ENCODE results near the gene TMEM52B. TPM values are rescaled to one million over a fixed set of nuclear protein-coding genes. Genes with fewer than 3 reads are reported as not detected.

Gene TMEM52B
- total and polyA plus RNA-seq, 2 of the 13 experiments (the other 11 are each of a cell fraction or from before 2014, with no cell fraction given): not detected

- Histone ChIP-seq H3K27me3 (ENCODE audit: control insufficient read depth in 1 of 2, insufficient read depth in 2 of 2, low read length in 2 of 2) (0 out of 5 replicates have a peak, but pooled peaks cover 0 to 1% of the 10 kb centered on the region in 2 experiments), H3K9ac (ENCODE audit: insufficient read depth, low read depth, low read length) (no peak overlapping the region), H3K4me2 (ENCODE audit: low read depth, low read length) (no peak overlapping the region), H3K4me3 (replicated peaks in 1 of 3; ENCODE audit: insufficient read depth in 1 of 3, low read depth in 2 of 3, low read length in 3 of 3) (no peak overlapping the region), H3K79me2 (ENCODE audit: insufficient read depth, low read length) (no peaks in the 10 kb centered on the region), H4K20me1 (ENCODE audit: insufficient read depth, low read length) (no peaks in the 10 kb centered on the region), H2AFZ (ENCODE audit: low read length) (no peak overlapping the region), H3K27ac (ENCODE audit: extremely low read length, insufficient read depth, low read length) (no peak overlapping the region), H3K9me3 (ENCODE audit: low read length) (peaks cover 20% of the 10 kb centered on the region; the same call in 1 of the 2 replicates), H3K4me1 (ENCODE audit: insufficient read depth, low read length) (no peaks in the 10 kb centered on the region), H3K36me3 (replicated peaks in 1 of 2; ENCODE audit: control insufficient read depth in 1 of 2, insufficient read depth in 2 of 2, low read length in 2 of 2) (no peaks in the 10 kb centered on the region)
- WGBS (ENCODE audit: low lambda C conversion rate): 0% methylated on average over 4 of the region's 4 CpGs
- DNase-seq (ENCODE audit: low spot score) (peak; percentile 17), FAIRE-seq (peak; percentile 76), ATAC-seq (peak; percentile 67)
- no TSS peak for BruUV-seq (replicated peaks)
- ChIA-PET POLR2A (no interaction called here), CTCF (ENCODE audit: low intra/inter-chr PET ratio, low total read pairs) (interaction anchor here (0.7 to 2.3 kb wide), 6 partner anchors 96 to 514 kb away, joined by 3 to 25 read pairs (median 6); partner anchors contain the start of gene STYK1)
- in situ Hi-C loops (cut with HindIII; ENCODE audit: extremely low pct_ligation_motif_present, low pct_unique_long_range_greater_than_20kb): loop anchor here (5.0 kb wide), 2 partner anchors 326 to 436 kb away; partner anchors contain the start of gene STYK1
- intact Hi-C loops (cut with micrococcal nuclease; ENCODE audit: unreplicated experiment): loop anchor here (1.0 to 5.0 kb wide), 4 partner anchors 96 to 515 kb away; partner anchors contain the start of gene STYK1
- TF ChIP-seq TAF15 (IDR thresholded peaks at IDR 0.05; ENCODE audit: low read depth, low read length, poor library complexity, severe bottlenecking): no peak
- peak; percentile 88 for TF ChIP-seq STAG1 (CRISPR knock-in tag; IDR thresholded peaks at IDR 0.05)
- no peak for TF ChIP-seq HNRNPH1 (optimal IDR thresholded peaks at IDR 0.05; ENCODE audit: low read depth, low read length)
- TF ChIP-seq, protein P1, sequence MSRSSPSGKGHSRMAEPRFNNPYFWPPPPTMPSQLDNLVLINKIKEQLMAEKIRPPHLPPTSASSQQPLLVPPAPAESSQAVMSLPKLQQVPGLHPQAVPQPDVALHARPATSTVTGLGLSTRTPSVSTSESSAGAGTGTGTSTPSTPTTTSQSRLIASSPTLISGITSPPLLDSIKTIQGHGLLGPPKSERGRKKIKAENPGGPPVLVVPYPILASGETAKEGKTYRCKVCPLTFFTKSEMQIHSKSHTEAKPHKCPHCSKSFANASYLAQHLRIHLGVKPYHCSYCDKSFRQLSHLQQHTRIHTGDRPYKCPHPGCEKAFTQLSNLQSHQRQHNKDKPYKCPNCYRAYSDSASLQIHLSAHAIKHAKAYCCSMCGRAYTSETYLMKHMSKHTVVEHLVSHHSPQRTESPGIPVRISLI (CRISPR knock-in tag; IDR thresholded peaks at IDR 0.05; ENCODE audit: borderline replicate concordance): no peak
- peak; percentile 86 for TF ChIP-seq SMC3 (IDR thresholded peaks at IDR 0.05; ENCODE audit: low read length)
- no peak for TF ChIP-seq ZNF263 (CRISPR knock-in tag; IDR thresholded peaks at IDR 0.05)
- TF ChIP-seq NCOA1 (CRISPR knock-in tag; IDR thresholded peaks at IDR 0.05): no peak
- TF ChIP-seq KDM2A (CRISPR knock-in tag; IDR thresholded peaks at IDR 0.05; ENCODE audit: borderline replicate concordance, low read depth): no peak
- TF ChIP-seq ARID3A (IDR thresholded peaks at IDR 0.05; ENCODE audit: low read depth, low read length): 0 out of 2 replicates have a peak, but pooled peaks have one; percentile 15
- 0 out of 2 replicates have a peak, but pooled peaks have one; percentile 37 for TF ChIP-seq RAD21 (CRISPR knock-in tag; IDR thresholded peaks at IDR 0.05)
- TF ChIP-seq MXI1 (IDR thresholded peaks at IDR 0.05; ENCODE audit: borderline replicate concordance, low read depth, low read length): no peak
- TF ChIP-seq MIXL1 (CRISPR knock-in tag; IDR thresholded peaks at IDR 0.05): 0 out of 2 replicates have a peak, but pooled peaks have one; percentile 38
- TF ChIP-seq PRDM15 (CRISPR knock-in tag; IDR thresholded peaks at IDR 0.05): no peak
- TF ChIP-seq TBX3 (IDR thresholded peaks at IDR 0.05; ENCODE audit: borderline replicate concordance): no peak
- TF ChIP-seq, protein P2, sequence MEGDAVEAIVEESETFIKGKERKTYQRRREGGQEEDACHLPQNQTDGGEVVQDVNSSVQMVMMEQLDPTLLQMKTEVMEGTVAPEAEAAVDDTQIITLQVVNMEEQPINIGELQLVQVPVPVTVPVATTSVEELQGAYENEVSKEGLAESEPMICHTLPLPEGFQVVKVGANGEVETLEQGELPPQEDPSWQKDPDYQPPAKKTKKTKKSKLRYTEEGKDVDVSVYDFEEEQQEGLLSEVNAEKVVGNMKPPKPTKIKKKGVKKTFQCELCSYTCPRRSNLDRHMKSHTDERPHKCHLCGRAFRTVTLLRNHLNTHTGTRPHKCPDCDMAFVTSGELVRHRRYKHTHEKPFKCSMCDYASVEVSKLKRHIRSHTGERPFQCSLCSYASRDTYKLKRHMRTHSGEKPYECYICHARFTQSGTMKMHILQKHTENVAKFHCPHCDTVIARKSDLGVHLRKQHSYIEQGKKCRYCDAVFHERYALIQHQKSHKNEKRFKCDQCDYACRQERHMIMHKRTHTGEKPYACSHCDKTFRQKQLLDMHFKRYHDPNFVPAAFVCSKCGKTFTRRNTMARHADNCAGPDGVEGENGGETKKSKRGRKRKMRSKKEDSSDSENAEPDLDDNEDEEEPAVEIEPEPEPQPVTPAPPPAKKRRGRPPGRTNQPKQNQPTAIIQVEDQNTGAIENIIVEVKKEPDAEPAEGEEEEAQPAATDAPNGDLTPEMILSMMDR (CRISPR knock-in tag; IDR thresholded peaks at IDR 0.05): peak; percentile 81
Measured at GRCh38 chr12:10235761-10236631, 57.2 kb downstream of the TMEM52B start.

Data from HepG2 (cell line).